GM06990 (cell line): ENCODE measurements around the gene OSBP2.

Experiments used
- DNase-seq: peaks from one replicate; pipeline ENCODE4 v3.0.0-alpha.2; 2011; ENCODE audit not compliant: insufficient read length; ENCODE audit errors: extremely low read depth
- H3K27me3 ChIP-seq: replicated peaks from 2 replicates; pipeline ENCODE4 v1.6.0; 2011; ENCODE audit warnings: low read length; ENCODE audit not compliant: control insufficient read depth, insufficient read depth
- H3K36me3 ChIP-seq: 2 replicates; pipeline ENCODE4 v1.5.1; 2011; ENCODE audit warnings: low read length; ENCODE audit not compliant: control insufficient read depth, insufficient read depth
- H3K4me3 ChIP-seq: replicated peaks from 2 replicates; pipeline ENCODE4 v1.5.1; 2011; ENCODE audit warnings: low read depth, mild to moderate bottlenecking, control low read depth, low read length
- CTCF ChIP-seq: IDR thresholded peaks from 2 replicates; pipeline ENCODE4 v1.5.1; 2011; ENCODE audit warnings: low read length, control low read depth, mild to moderate bottlenecking, inconsistent platforms; ENCODE audit not compliant: insufficient read depth, poor library complexity, severe bottlenecking

OSBP2 gene

GRCh38 chr22:30691204-30691603, 3.5 kb upstream of the OSBP2 start:
- no peak for TF ChIP-seq CTCF
- no peak overlapping the region for H3K4me3 ChIP-seq

DNA sequence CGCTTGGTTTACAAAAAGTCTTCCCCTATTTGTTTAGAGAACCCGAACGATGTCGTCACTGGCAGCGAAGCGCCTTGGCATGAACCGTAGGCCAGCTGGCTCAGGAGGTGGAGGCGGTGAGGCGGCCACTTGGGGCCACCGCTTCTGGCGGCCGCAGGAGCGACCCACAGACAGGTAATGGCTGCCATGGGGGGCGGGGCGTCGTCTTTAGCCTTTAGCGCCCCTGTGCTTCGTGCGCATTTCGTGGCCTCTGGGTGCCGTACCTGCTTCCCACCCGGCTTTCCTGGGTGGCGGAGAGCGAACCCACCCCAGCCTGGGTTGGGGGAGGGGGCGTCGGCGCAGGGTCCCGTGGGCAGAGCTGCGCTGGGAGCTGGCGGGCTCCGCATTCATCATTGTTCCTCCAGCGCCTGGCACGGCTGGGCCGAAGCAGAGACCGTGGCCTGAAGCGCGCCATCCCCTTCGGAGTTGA, 469 bp upstream of the OSBP2 start:
- no peaks in the 10 kb centered on the region for H3K36me3 ChIP-seq
- no peak for TF ChIP-seq CTCF
- peak overlapping the region; percentile 63 for H3K4me3 ChIP-seq
- H3K27me3 ChIP-seq = no peaks in the 10 kb centered on the region; the same call in none of the 2 replicates
- DNase-seq = peak; percentile 30

More at GRCh38 chr22:30691204-30691603, 3.5 kb upstream of the OSBP2 start:
- DNase-seq = no peak
- no peaks in the 10 kb centered on the region; the same call in none of the 2 replicates for H3K27me3 ChIP-seq
- H3K36me3 ChIP-seq = no peaks in the 10 kb centered on the region

DNA sequence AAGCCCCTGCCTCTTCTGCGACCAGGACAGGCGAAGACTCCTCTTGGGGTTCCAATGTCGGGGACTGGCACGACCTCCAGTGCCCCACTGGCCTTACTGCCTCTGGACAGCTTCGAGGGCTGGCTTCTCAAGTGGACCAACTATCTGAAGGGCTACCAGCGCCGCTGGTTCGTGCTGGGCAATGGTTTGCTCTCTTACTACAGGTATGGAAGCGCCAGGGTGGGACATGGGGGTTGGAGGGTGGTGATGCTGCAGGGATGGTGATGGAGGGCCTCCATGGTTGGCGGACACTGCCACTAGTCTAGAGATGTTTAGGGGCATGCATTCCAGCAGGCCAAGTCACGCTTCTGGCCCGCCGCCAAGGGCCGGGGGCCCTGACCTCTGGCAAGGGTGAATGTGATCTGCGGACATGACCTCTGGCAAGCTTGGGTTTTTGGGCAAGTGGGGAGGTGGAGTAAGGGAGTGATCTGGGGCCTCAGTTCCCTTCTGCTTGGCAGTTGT, 727 bp downstream of the OSBP2 start:
- TF ChIP-seq CTCF = no peak
- no peak overlapping the region for H3K4me3 ChIP-seq
- no peak for DNase-seq
- H3K27me3 ChIP-seq = no peaks in the 10 kb centered on the region; the same call in none of the 2 replicates
- H3K36me3 ChIP-seq = no peaks in the 10 kb centered on the region

- no peaks in the 10 kb centered on the region for H3K36me3 ChIP-seq
- TF ChIP-seq CTCF = no peak
- no peak overlapping the region for H3K4me3 ChIP-seq
- H3K27me3 ChIP-seq = no peaks in the 10 kb centered on the region; the same call in none of the 2 replicates
- DNase-seq = no peak
These were observed 1.4 kb downstream of the OSBP2 start for GRCh38 chr22:30695871-30696655.

GRCh38 chr22:30697975-30698374, 3.3 kb downstream of the OSBP2 start:
- Histone ChIP-seq H3K36me3 (no peaks in the 10 kb centered on the region), H3K27me3 (no peaks in the 10 kb centered on the region; the same call in none of the 2 replicates), H3K4me3 (no peak overlapping the region)
- no peak for DNase-seq
- TF ChIP-seq CTCF = no peak
